Stimulated activated CD4-positive, alpha-beta T cell treated with anti-CD3 and anti-CD28 coated beads, TNF-alpha, amount 100 ng/mL, for 4 hours (primary cell): ENCODE measurements around the gene NPC2.

Experiments used
- DNase-seq, 3 experiments: peaks; one replicate each; pipeline ENCODE4 v3.0.0-alpha.2; 2020; ENCODE audit warnings: low read depth in 3 of 3

NPC2 gene

DNA sequence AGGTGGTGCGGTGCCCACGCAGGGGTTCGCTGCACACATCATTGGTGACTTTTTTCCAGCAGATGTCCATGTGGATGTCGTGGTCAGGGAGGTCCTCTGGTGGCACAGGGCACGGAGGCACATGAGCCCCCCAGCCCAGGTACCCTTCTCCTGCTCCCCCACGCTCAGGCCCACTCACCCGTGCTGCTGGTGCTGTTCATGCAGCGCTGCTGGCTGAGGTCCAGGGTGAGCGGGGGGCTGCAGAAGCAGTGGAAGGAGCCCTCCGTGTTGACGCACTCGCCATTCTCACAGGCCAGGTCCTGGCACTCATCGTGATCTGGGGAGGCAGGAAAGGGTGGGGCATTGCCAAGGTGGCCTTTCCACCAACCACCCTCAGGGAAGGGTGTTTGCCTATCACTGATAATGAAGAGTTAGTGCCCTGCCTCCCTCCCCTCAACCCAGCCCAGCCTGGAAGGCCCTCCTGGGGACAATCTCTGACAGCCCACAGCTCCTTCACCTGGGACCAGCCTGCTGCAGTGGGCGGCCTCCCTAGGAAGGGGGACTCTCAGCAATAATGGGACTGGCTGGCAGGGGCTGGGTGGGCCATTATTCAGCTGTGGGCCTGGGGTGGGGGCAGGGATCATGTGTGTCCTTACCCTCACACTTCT lies 10.3 kb upstream of the NPC2 start:
- no peak for DNase-seq

- no peak for DNase-seq
Observed at GRCh38 chr14:74502236-74503019, 9.3 kb upstream of the NPC2 start.

GRCh38 chr14:74501691-74502090 lies 8.6 kb upstream of the NPC2 start:
- DNase-seq = no peak

- DNase-seq = no peak
Observed at GRCh38 chr14:74501135-74501614, 8.1 kb upstream of the NPC2 start.

DNA sequence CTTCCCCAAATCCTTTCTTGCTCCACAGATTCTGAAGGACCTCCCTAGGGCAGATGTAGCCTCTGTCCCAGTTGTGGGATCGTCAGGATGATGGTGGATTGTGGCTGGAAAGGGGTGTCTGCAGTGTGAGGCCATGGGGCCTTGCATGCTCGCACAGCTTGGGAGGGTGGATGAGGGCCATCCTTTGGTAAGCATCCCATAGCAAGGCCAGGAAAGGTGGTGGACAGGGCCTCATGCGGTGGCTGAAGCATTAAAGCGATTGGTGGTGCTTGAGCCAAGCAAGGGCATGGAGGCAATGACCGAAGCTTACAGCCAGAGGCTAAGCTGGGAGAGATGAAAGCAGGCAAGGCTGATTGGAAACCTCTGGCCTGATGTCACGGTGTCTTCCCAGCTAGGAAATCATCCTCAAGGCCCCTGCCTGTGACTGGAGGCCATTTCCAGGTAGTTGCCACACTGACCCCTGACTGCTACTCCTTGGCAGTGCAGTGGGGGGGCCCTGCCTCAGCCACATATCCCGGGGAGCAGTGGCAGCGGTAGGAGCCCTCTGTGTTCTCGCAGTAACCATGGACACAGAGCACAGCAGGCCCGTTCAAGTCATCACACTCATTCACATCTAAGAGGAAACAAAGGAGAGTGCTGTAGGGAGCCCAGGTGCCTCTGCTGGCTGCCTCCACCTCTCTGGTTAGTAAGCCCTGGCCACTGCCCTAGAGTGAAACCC lies 7.5 kb upstream of the NPC2 start:
- DNase-seq = no peak

- DNase-seq = no peak
Observed at GRCh38 chr14:74495356-74495755, 2.3 kb upstream of the NPC2 start.

GRCh38 chr14:74493343-74494261 lies 497 bp upstream of the NPC2 start, which contains the start of gene ISCA2:
ISCA2 (plus strand) TSS chr14:74493765; CDS start chr14:74493775, 10 bp downstream.
- DNase-seq = peak; percentile 96 to 100 (median 99)

DNA sequence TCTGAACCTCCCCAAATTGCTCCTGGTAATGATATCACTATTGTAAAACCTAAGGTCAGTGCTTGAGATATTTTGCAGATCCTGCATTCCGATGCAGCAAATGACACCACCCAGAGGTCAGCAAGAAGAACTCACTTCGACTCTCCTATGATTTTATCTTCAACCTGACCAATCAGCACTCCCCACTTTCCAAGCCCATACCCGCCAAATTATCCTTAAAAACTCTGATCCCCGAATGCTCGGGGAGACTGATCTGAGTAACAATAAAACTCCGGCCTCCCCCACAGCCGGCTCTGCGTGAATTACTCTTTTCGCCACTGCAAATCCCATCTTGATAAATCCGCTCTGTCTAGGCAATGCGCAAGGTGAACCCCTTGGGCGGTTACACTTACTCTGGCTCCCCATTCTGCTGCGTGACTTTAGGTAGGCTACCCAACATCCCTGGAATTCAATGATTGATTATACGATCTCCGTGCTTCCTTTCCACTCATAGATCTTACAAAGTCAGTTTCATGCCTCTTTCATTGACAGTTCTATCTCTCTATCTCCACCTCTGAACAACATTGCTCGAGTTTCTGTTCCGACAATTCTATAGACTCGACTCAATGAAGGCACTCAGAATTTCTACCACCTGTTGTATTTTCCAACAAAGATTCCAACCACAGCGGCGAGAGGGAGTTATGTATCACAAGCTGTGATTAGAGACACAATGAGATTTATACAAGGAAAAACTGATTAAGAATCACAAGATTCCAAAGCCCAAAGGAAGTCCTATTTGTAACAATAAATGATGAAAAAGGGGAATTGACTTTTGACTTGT lies 939 bp downstream of the NPC2 start:
- no peak for DNase-seq

DNA sequence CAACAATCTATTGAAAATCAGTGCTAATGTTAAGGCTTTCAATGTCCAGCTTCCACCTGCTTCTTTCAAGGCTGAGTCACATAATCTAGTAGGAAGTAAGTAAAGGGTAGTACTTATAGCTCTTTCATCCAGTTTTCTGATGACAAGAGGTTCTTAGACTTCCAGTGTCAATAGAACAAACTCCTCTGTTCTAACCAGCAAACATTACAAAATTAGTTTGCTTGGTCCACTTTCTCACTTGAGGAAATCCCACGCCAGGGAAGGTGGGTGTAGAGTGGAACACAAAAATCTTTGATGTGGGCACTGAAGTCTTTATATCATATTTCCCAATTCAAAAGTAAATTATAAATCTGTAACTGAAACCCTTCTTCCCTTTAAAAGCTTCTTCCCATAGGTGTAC lies 2.6 kb downstream of the NPC2 start:
- DNase-seq = no peak

DNA sequence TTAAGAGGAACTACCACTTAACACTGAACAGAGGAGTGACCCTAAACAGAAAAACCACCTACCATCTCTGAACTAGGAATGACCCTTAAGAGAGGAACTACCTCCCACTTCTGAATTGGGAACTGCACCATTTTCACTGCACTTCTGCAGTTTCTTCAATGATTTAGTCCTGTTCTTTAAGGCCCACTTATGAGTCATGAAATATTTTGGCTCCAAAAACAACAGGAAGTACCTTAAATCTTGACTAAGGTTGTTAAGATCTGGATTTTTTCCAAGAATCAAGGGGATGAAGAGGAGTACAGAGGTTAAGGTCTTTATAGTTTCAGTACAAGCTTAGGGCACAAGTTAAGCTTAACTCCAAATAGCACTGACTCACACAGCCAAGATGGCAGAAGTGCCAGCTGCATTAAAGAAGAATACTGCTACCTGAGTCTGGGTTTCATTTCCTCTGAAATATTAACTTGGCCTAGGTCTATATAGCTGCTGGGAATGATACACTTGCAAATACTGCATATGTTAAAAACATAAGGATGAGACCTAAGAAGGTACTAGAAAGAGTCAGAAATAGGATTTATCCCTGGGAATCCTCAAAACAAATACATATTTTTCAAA lies 4.2 kb downstream of the NPC2 start:
- DNase-seq = no peak

DNA sequence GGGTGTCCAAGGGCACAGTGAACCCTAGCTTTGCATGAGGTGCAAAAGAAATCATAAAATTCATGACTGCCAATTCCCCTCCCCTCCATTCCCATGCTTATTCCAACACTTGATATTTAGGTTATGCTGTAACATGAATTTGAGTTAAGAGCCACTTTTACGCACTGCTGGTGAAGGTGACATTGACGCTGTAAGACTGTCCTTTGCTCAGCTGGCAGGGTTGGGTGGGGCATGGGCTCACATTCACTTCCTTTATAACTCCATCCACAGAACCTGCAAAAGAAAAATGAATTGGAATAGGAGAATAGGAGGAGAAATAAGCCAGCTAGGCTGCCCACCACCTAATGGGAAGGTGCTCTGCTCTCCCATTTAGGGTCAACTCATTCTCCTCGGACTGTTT lies 6.9 kb downstream of the NPC2 start:
- DNase-seq = no peak

DNA sequence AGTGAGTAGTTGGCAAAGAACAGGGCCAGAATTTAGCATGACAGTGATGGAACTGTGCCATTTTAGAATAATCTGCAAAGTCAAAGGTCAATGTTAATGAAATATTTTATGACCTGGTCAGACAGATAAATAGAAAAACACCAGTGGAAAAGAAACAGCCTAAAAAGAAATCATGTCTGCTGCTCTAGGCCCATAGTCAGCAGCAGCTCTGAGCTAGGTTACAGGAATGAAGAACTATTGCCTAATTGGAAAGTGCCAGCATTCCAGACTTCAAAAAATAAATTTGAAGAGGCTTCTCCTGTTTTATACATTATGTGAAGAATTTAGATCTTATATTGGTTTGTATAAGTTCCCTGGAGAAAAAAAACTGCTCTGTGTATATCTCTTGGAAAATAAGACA lies 9.8 kb downstream of the NPC2 start:
- DNase-seq = no peak

GRCh38 chr14:74482571-74482970 lies 10.5 kb downstream of the NPC2 start:
- no peak for DNase-seq

DNA sequence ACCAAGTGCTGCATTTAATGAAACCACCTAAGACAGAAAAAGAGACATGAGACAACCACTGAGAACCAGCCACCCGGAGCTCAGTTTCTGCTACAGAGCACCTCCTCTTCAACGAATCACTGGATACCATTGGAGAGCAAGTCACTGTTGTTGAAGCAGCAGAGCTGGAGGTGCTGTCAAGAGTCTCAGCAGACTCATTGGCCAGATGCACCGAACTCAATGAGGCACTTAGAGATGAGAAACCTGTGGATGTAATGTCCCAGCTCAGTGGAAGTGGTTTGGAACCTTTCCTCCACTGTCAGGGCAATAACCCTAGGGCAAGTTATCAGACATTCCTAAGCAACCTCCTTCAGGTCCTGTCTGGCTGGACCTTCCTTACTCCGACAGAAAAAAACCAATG lies 13.1 kb downstream of the NPC2 start:
- DNase-seq = no peak

DNA sequence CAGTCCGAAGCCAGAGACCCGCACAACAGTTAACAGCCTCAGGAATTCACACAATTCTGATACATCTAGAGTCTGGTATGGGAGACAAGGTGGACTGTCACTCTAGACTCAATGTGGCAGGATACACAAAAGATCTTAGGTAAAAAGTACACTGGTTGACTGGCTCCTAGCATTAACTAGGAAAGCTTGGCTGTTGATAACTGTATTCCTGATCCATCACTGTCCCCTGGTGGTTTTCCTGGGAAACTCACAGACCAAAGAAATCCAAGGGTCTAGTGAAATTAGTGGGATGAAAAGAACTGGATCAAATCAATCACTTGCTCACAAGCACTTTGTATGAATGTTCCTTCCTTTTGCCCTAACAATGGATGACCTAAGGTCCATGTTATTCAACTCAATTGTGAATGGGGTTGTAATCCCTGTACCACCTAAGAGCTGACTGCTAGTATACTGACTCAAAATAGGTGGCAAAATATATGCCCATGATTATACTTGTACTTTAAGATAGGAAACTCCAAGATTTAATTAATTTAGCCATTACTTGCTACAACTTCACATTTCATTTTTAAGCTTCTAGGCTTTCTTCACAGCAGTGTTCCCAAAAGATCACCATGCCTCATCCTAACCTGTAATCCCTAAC lies 14.0 kb downstream of the NPC2 start:
- no peak for DNase-seq

DNA sequence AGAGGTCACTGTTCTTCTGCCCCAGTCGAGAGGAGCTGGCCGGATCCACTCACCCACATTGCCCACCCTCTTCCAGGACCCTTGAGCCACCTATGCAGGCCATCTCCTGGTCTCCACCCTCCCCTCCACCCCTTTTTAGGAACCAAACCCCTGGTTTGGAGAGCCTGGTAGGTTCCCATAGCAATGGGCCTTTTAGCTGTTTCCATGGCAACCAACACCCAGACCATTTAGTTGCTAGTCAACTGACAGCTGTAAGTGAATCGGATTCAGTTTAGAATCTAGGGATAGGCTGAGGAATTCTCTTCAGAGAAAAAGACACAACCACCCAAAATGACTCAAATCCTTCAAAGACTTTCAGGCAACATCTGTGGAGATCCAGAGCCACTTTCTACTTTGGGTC lies 16.5 kb downstream of the NPC2 start:
- no peak for DNase-seq

DNA sequence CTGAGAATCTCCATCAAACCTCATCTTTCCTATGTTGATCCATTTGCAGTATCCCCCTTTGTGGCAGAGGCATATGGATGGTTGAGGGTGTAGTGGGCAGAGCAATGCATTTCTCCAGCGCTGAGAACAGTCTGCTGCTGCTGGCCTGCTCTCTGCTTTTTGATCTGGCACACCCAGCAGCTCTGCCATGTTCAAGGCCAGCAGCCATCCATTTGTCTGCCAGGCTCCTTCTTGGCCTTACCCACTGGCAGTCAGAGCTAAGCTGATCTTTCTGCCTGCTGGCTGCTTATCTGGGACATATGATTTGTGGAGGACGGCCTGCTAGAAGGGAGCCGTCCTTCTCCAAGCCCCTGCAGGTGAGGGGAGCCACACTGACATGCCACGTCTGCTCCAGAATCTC lies 17.0 kb downstream of the NPC2 start:
- no peak for DNase-seq

- no peak for DNase-seq
Observed at GRCh38 chr14:74475678-74476077, 17.4 kb downstream of the NPC2 start.

- DNase-seq = no peak
Observed at GRCh38 chr14:74474376-74474775, 18.7 kb downstream of the NPC2 start.

- no peak for DNase-seq
Observed at GRCh38 chr14:74472601-74473000, 20.5 kb downstream of the NPC2 start.
